HG02763 (cell line): Measurements from ENCODE around the gene MAP2K7.
"Not testable (repeated sequence)": the region's sequence is repeated elsewhere in the genome, so short reads cannot be mapped to it uniquely, and the experiment has no call there.

Experiments used
- ATAC-seq: cut with Tn5 transposase; IDR thresholded peaks from one replicate; pipeline ENCODE4 v1.9.1; 2021; ENCODE audit warnings: mild to moderate bottlenecking, moderate library complexity; ENCODE audit not compliant: unreplicated experiment

The MAP2K7 gene

DNA sequence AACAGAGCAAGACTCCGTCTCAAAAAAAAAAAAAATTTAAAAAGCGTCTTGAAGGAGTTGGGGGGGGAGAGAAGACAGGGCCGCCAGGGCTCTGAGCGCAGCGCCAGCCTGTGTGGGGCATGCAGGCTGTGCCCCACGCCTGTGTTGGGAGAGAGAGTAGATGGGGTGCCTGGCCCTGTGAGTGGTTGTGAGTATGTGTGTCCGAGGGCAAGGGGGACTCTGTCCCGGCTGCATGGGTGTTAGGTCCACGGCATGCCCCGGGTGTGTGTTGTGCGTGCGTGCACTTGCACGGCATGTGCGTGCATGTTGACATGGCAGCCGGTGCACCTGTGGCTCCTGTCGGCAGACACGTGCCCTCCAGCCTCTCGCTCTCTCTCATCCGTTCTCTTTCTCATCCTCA is 3.4 kb downstream of the MAP2K7 start:
- no peak for ATAC-seq

DNA sequence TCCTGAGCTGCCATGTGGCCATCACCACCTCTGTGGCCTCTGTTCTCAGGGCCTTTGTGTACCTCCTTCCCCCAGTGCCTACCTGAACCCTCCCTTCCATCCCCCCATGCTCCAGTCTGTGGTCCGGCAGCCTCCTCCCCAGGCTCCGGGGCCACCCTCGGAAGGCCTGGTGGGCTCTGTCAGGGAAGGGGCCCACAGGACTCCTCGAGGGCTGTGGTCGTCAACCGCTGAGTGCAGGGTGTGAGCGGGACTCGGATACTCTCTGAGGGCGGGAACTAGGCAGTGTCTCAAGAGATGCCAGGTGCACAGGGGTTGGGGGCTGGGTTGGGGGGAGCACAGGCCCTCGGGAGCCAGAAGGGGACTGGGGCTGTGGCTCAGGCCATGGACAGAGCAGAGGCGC is 3.9 kb downstream of the MAP2K7 start:
- ATAC-seq = no peak

GRCh38 chr19:7908078-7908699 is 4.5 kb downstream of the MAP2K7 start:
- ATAC-seq = no peak

- ATAC-seq = no peak
These were observed 5.2 kb downstream of the MAP2K7 start for GRCh38 chr19:7908742-7909461.

DNA sequence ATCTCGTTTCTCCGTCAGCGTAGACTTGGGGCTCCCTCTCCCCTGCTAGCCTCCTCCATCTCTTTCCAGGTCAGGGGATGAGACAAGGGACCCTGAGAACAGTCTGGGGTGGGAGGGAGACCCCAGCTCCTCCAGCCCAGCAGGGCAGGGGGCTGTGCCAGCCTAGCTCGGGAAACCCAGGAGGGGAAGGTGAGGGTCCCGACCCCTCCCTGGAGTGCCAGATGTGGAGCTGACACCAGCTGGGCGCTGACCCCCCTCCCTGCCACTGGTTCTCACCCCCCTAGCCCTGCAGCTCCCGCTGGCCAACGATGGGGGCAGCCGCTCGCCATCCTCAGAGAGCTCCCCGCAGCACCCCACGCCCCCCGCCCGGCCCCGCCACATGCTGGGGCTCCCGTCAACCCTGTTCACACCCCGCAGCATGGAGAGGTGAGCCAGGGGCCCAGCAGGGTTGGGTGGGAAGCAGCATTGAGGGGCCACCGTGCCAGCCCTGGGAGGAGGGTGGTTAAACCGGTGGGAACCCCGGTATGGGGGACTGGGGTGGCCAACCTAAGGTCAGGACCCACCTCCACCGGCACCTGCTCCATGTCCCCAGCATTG is 5.9 kb downstream of the MAP2K7 start:
- no peak for ATAC-seq

DNA sequence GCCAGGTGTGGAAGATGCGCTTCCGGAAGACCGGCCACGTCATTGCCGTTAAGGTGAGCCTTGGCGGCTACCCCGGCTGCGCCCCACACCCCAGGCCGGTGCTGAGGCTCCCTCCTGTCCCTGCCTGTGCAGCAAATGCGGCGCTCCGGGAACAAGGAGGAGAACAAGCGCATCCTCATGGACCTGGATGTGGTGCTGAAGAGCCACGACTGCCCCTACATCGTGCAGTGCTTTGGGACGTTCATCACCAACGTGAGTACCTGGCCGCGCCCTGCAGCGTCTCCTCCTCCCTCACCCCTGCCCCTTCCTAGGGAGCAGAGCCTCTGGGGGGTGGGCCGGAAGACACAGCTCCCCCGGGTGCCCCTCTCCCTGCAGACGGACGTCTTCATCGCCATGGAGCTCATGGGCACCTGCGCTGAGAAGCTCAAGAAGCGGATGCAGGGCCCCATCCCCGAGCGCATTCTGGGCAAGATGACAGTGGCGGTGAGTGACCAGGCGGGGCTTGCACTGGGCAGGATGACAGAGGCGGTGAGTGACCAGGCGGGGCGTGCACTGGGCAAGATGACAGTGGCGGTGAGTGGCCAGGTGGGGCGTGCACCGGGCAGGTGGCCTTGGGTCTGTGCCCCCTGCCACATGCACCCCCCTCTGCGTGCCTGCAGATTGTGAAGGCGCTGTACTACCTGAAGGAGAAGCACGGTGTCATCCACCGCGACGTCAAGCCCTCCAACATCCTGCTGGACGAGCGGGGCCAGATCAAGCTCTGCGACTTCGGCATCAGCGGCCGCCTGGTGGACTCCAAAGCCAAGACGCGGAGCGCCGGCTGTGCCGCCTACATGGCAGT is 6.9 kb downstream of the MAP2K7 start:
- no peak for ATAC-seq

DNA sequence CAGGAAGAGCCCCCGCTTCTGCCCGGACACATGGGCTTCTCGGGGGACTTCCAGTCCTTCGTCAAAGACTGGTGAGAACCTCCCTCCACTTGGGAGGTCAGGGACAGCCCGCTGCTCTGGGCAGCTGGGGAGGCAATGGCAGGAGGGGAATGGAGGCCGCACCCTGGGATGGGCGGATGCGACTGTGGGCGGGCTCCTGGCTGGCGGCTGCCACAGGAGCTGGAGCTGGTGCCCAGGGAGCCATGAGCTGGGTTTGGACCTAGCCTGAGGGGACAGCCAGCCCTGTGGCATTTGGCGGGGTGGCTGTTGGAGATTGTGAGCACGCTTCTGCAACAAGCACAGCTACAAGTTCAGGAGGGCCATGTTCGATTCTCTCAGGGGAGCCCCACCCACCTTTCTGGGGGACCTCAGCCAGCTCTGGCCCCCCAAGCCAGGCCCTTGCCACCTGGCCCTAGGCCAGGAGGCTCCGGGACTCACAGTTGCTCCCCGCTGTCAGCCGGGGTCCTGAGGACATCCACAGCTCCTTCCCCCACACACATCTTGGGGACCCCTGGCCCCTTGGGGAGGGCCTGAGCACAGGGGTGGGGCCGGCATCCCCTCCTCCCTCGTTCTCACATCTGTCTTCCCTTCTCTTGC is 7.9 kb downstream of the MAP2K7 start:
- ATAC-seq = no peak

GRCh38 chr19:7912144-7912696 is 8.5 kb downstream of the MAP2K7 start:
- ATAC-seq = no peak

DNA sequence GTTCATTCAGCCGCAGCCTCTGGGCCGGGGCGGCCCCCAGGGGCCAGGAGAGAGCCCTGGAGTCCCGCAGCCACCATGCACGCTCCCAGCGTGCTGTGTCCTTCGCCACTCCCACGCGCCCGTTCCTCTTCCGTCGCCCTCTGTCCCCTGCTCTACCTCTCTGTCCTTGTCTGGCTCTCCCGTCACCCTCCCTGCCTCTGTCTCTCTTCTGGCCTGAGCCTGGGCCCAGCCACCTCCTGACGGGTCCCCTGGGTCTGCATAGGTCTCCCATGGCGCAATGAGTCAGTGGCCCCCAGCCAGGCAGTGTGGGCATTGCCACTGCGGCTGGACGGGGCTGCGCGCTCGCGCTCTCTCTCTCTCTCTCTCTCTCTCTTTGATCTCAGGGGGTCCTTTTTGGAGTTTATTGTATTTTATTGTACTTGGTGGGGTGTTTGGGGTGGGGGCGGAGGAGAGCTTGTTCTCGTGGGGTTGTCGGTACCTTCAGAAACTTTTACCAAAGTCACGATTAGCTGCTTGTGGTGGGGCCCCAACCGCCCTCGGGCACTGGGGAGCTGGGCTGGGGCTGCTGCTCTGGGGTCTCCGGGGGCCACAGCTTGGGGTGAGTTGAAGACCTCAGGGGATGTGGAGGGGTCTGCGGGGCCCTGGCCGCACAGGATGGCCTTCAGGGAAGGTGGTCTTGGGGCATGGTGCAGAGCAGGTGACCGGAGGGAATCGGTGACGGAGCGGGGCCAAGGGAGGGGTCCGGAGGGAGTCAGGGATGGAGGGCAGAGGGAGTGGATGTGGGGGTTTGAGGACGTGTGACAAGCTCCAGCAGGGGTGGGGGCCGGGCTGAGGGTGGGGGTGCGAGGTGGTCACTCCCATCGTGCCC is 9.3 kb downstream of the MAP2K7 start:
- no peak for ATAC-seq

- ATAC-seq = no peak
These were observed 10.0 kb downstream of the MAP2K7 start for GRCh38 chr19:7913652-7914051.

DNA sequence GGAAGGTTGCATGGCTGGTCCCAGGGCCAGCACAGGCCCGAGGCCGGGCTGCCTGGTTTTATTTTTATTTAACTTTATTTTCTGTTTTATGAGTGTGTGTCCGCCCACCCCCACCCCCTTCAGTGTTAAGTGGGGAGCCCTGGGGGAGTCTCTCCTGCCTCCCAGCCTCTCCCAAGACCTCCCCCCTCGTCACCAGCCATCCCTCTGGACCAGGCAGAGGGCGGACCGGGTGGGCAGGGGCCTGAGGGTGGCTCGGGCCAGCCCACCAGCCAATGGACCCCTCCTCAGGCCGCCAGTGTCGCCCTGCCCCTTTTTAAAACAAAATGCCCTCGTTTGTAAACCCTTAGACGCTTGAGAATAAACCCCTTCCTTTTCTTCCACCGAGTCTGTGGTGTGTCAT is 10.4 kb downstream of the MAP2K7 start:
- no peak for ATAC-seq

GRCh38 chr19:7914598-7915045 is 10.9 kb downstream of the MAP2K7 start, which contains the start of gene TGFBR3L:
Gene TGFBR3L, plus strand, starts transcription at chr19:7914830.
- ATAC-seq = no peak

DNA sequence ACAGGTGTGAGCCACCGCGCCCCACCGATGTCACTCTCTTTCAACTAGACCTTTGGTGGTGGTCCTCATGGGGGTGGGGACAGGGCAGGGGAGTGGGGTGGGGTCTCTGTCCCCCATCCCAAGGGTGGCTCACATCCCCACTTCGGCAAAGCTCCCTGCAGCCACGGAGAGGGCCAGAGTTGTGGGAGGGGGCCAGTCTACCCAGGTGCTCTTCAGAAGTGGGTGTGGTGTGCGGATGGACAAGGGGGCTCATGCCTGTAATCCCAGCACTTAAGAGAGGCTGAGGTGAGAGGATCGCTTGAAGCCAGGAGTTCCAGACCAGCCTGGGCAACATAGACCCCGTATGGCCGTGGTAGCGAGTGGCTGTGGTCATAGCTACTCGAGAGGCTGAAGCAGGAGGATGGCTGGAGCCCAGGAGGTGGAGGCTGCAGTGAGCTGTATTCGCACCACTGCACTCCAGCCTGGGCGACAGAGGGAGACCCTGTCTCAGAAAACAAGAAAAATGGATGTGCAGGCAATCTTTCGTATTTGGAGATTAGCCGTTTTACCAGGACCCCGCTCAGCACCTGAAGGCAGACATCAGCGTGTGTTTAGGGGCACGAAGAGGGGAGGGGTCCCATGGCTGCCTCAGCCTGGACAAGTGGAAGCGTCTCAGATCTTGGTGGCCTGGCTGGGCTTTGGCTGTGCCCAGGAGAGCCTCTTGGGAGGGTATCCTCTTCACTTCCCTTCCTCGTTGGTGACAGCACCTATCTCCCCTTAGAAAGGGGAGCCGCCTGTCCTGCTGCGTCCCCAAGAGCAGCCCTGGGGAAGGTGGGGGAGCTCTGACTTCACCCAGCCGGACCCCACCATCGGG is 11.8 kb downstream of the MAP2K7 start:
- ATAC-seq = no peak

- ATAC-seq = no peak
These were observed 12.7 kb downstream of the MAP2K7 start for GRCh38 chr19:7916103-7916954.

- no peak for ATAC-seq
These were observed 13.2 kb downstream of the MAP2K7 start for GRCh38 chr19:7916955-7917266.

GRCh38 chr19:7917267-7918061 is 13.8 kb downstream of the MAP2K7 start:
- no peak for ATAC-seq

GRCh38 chr19:7918062-7918614 is 14.5 kb downstream of the MAP2K7 start:
- not testable (repeated sequence) for ATAC-seq
